Psoas muscle (tissue), 8 donors: ENCODE results near the gene MRC2. TPM values are rescaled to one million over a fixed set of nuclear protein-coding genes. Genes with fewer than 3 reads are reported as not detected.

ENCODE experiments used
- ATAC-seq, 4 donors: fragments of 200-7000 bp; cut with Tn5 transposase; one replicate each; pipeline ENCODE4 v1.9.1; 2020; ENCODE audit warnings: moderate library complexity in 3 of 4, mild to moderate bottlenecking in 2 of 4
- DNase-seq, 2 donors: peaks; one replicate each; pipeline ENCODE4 v3.0.0-alpha.2; 2020
- H3K27ac ChIP-seq: fragments of 200-600 bp; one replicate; pipeline ENCODE4 v1.8.0; 2022
- H3K27me3 ChIP-seq, 3 donors: fragments of 200-600 bp in 1 of 3; one replicate each; pipeline versions ENCODE4 v1.6.1 to v1.8.0; 2013 to 2022; ENCODE audit warnings: low read length in 2 of 3, mild to moderate bottlenecking in 2 of 3, moderate library complexity in 1 of 3; ENCODE audit not compliant: insufficient read depth in 3 of 3
- H3K36me3 ChIP-seq, 2 donors: fragments of 200-600 bp in 1 of 2; one replicate each; pipeline versions ENCODE4 v1.6.1 to v1.8.0; 2013 to 2022; ENCODE audit warnings: low read depth in 1 of 2, mild to moderate bottlenecking in 1 of 2, moderate library complexity in 1 of 2; ENCODE audit not compliant: insufficient read depth in 1 of 2
- H3K4me1 ChIP-seq: fragments of 200-600 bp; one replicate; pipeline ENCODE4 v1.8.0; 2022
- H3K4me3 ChIP-seq: fragments of 200-600 bp; one replicate; pipeline ENCODE4 v1.8.0; 2022; ENCODE audit warnings: mild to moderate bottlenecking
- H3K9me3 ChIP-seq: fragments of 200-600 bp; one replicate; pipeline ENCODE4 v1.8.0; 2022
- CTCF ChIP-seq: fragments of 200-600 bp; IDR thresholded peaks from one replicate; pipeline ENCODE4 v1.8.0; 2022; ENCODE audit warnings: antibody characterized with exemption
- WGBS, 3 donors: extraction: QIAGEN DNeasy Blood & Tissue Kit; methylation state at CpG; one replicate each; pipeline versions ENCODE4 v1.1.6 to v1.1.7; 2013; 5-methylcytosine and 5-hydroxymethylcytosine counted together
- intact Hi-C, 2 donors: fragments of 100-400 bp; cut with DNase I; formaldehyde crosslinking; loops; one replicate each; pipeline versions ENCODE4 v1.11.0 to v1.14.2; 2022
- polyA plus RNA-seq, 3 donors: library from polyadenylated mRNA; stranded (reverse); fragments of 200-250 nt; gene quantifications; one replicate each; pipeline ENCODE4 v1.2.3, GENCODE V29; 2013
- total RNA-seq, 4 donors: library from RNA; stranded (reverse); fragmentation: NEBNext Ultra II Directional in 2 of 4; extraction: Animal tissue kit (Norgen Biotek cat#: 25700) in 2 of 4; gene quantifications; one replicate each; pipeline versions ENCODE4 v1.2.1 to v1.2.4, GENCODE V29; 2021 to 2023
- donor health status: healthy with polysubstance abuse.
- donor health status: DM: no; HTN: no; CAD: no; lungs with moderate emphysema.
- donor health status: Bipolar disorder and iron deficiency.
- donor health status: healthy.
- donor health status: DM: yes; HTN: yes; CAD: no.
- donor health status: DM: no; HTN: no; CAD: no.
- donor health status: DM: no; HTN: no; CAD: no.
- donor health status: DM: yes; HTN: yes; CAD: no.

MRC2 gene
- total and polyA plus RNA-seq, 7 donors: 3.5 to 17.5 (median 5.9) TPM

- DNase-seq (peak; percentile 67 to 79), ATAC-seq (peak; percentile 33 to 74 (median 50))
- Histone ChIP-seq H3K9me3 (no peaks in the 10 kb centered on the region), H3K4me3 (peak overlapping the region; percentile 67), H3K27ac (peak overlapping the region; percentile 48), H3K4me1 (peaks cover 5% of the 10 kb centered on the region), H3K36me3 (no peaks in the 10 kb centered on the region), H3K27me3 (peaks cover 0 to 31% (median 13%) of the 10 kb centered on the region in 3 donors)
- 3 to 9% (median 4%) methylated on average over 20 to 21 of the region's 21 CpGs for WGBS, 3 donors
- intact Hi-C loops: no loop called here
- TF ChIP-seq CTCF: no peak
Observed at GRCh38 chr17:62626719-62627218, 701 bp upstream of the MRC2 start.

- ATAC-seq: peak; percentile 19 to 25 (median 22)
- no peak for TF ChIP-seq CTCF
- Histone ChIP-seq H3K27me3 (peaks cover 0 to 31% (median 13%) of the 10 kb centered on the region in 3 donors), H3K27ac (peak overlapping the region; percentile 48), H3K9me3 (no peaks in the 10 kb centered on the region), H3K36me3 (no peaks in the 10 kb centered on the region), H3K4me3 (peak overlapping the region; percentile 67), H3K4me1 (peaks cover 5% of the 10 kb centered on the region)
- intact Hi-C loops: no loop called here
- DNase-seq: peak; percentile 67 to 71
- WGBS, 3 donors: 1 to 7% (median 3%) methylated on average over 41 to 61 of the region's 61 CpGs
Observed at GRCh38 chr17:62627904-62628633, 599 bp downstream of the MRC2 start.

GRCh38 chr17:62628831-62629555, 1.5 kb downstream of the MRC2 start:
- Histone ChIP-seq H3K4me3 (peak overlapping the region; percentile 67), H3K27ac (no peak overlapping the region), H3K36me3 (no peaks in the 10 kb centered on the region), H3K9me3 (no peaks in the 10 kb centered on the region), H3K27me3 (peaks cover 0 to 31% (median 13%) of the 10 kb centered on the region in 3 donors), H3K4me1 (peaks cover 5% of the 10 kb centered on the region)
- intact Hi-C loops: no loop called here
- 36 to 59% (median 39%) methylated on average over 19 of the region's 19 CpGs for WGBS, 3 donors
- DNase-seq (peak; percentile 32 to 68), ATAC-seq (no peak)
- no peak for TF ChIP-seq CTCF

- Histone ChIP-seq H3K27ac (no peak overlapping the region), H3K4me3 (peak overlapping the region; percentile 67), H3K36me3 (no peaks in the 10 kb centered on the region), H3K27me3 (peaks cover 0 to 31% (median 13%) of the 10 kb centered on the region in 3 donors), H3K4me1 (peaks cover 5% of the 10 kb centered on the region), H3K9me3 (no peaks in the 10 kb centered on the region)
- TF ChIP-seq CTCF: no peak
- WGBS, 3 donors: 62 to 75% (median 65%) methylated on average over 19 of the region's 19 CpGs
- no peak for DNase-seq
- ATAC-seq: no peak
- intact Hi-C loops: no loop called here
Observed at GRCh38 chr17:62629556-62630364, 2.3 kb downstream of the MRC2 start.
